Mesenchymal stem cell (in vitro differentiated cells and primary cell): ENCODE results near the gene GREM1.

Experiments used
- DNase-seq: peaks from one replicate; pipeline ENCODE4 v3.0.0-alpha.2; 2013
- H2AFZ ChIP-seq: one replicate; pipeline ENCODE4 v1.6.1; 2013; ENCODE audit warnings: low read depth, mild to moderate bottlenecking, control low read depth, inconsistent platforms, low read length, moderate library complexity
- H2AK5ac ChIP-seq: 2 replicates; pipeline ENCODE4 v1.6.1; 2013; ENCODE audit warnings: low read length, moderate library complexity, mild to moderate bottlenecking, inconsistent platforms; ENCODE audit not compliant: severe bottlenecking
- H2BK120ac ChIP-seq: one replicate; pipeline ENCODE4 v1.6.1; 2013; ENCODE audit warnings: low read depth, mild to moderate bottlenecking, inconsistent platforms, low read length, moderate library complexity
- H2BK12ac ChIP-seq, 2 experiments: one replicate each; pipeline ENCODE4 v1.6.1; 2013; ENCODE audit warnings: inconsistent platforms in 2 of 2, low read length in 2 of 2, mild to moderate bottlenecking in 2 of 2, moderate library complexity in 2 of 2, control low read depth in 1 of 2
- H2BK15ac ChIP-seq: one replicate; pipeline ENCODE4 v1.6.1; 2013; ENCODE audit warnings: mild to moderate bottlenecking, low read depth, inconsistent platforms; ENCODE audit not compliant: poor library complexity, severe bottlenecking
- H2BK5ac ChIP-seq: 2 replicates; pipeline ENCODE4 v1.6.1; 2013; ENCODE audit warnings: low read depth, mild to moderate bottlenecking, low read length, control low read depth, inconsistent platforms; ENCODE audit not compliant: poor library complexity, severe bottlenecking
- H3K14ac ChIP-seq, 2 experiments: one replicate each; pipeline ENCODE4 v1.6.1; 2013; ENCODE audit warnings: inconsistent platforms in 2 of 2, low read length in 2 of 2, control low read depth in 1 of 2, mild to moderate bottlenecking in 1 of 2, moderate library complexity in 1 of 2
- H3K18ac ChIP-seq, 2 experiments: one replicate each; pipeline ENCODE4 v1.6.1; 2013; ENCODE audit warnings: inconsistent platforms in 2 of 2, low read length in 2 of 2, control low read depth in 1 of 2, low read depth in 1 of 2, mild to moderate bottlenecking in 1 of 2
- H3K23ac ChIP-seq, 2 experiments: one replicate each; pipeline ENCODE4 v1.6.1; 2013; ENCODE audit warnings: inconsistent platforms in 2 of 2, low read length in 2 of 2, mild to moderate bottlenecking in 2 of 2, moderate library complexity in 2 of 2, control low read depth in 1 of 2
- H3K27ac ChIP-seq: 2 replicates; pipeline ENCODE4 v1.5.1; 2013; ENCODE audit warnings: mild to moderate bottlenecking, moderate library complexity, low read length, control low read depth, inconsistent platforms; ENCODE audit not compliant: poor library complexity, severe bottlenecking
- H3K27me3 ChIP-seq, 2 experiments: 2 replicates each; pipeline versions ENCODE4 v1.6.1 to v1.7.0; 2013; ENCODE audit warnings: low read length in 2 of 2, mild to moderate bottlenecking in 2 of 2, moderate library complexity in 2 of 2, control low read depth in 1 of 2, inconsistent platforms in 1 of 2; ENCODE audit not compliant: control insufficient read depth in 1 of 2, insufficient read depth in 1 of 2
- H3K36me3 ChIP-seq, 2 experiments: 2 replicates each; pipeline versions ENCODE4 v1.6.1 to v1.7.0; 2013; ENCODE audit warnings: low read length in 2 of 2, control low read depth in 1 of 2, inconsistent platforms in 1 of 2, low read depth in 1 of 2, mild to moderate bottlenecking in 1 of 2; ENCODE audit not compliant: insufficient read depth in 2 of 2, control insufficient read depth in 1 of 2
- H3K4ac ChIP-seq, 2 experiments: one replicate each; pipeline ENCODE4 v1.6.1; 2013; ENCODE audit warnings: inconsistent platforms in 2 of 2, low read length in 2 of 2, mild to moderate bottlenecking in 2 of 2, moderate library complexity in 2 of 2, control low read depth in 1 of 2, low read depth in 1 of 2
- H3K4me1 ChIP-seq: 2 replicates; pipeline ENCODE4 v1.6.1; 2013; ENCODE audit warnings: low read depth, low read length, control low read depth; ENCODE audit not compliant: control insufficient read depth, insufficient read depth
- H3K4me2 ChIP-seq: 2 replicates; pipeline ENCODE4 v1.6.1; 2013; ENCODE audit warnings: low read length, mild to moderate bottlenecking, inconsistent platforms; ENCODE audit not compliant: poor library complexity, severe bottlenecking
- H3K4me3 ChIP-seq, 2 experiments: 2 replicates each; pipeline versions ENCODE4 v1.5.1 to v1.7.0; 2013; ENCODE audit warnings: low read length in 2 of 2, mild to moderate bottlenecking in 2 of 2, control low read depth in 1 of 2, low read depth in 1 of 2; ENCODE audit not compliant: insufficient read depth in 1 of 2
- H3K79me1 ChIP-seq: replicated peaks from 2 replicates; pipeline ENCODE4 v1.6.1; 2013; ENCODE audit warnings: mild to moderate bottlenecking, control low read depth, low read length, inconsistent platforms; ENCODE audit not compliant: poor library complexity, severe bottlenecking
- H3K9ac ChIP-seq: 2 replicates; pipeline ENCODE4 v1.7.0; 2013; ENCODE audit warnings: mild to moderate bottlenecking, low read length, moderate library complexity
- H3K9me3 ChIP-seq: 2 replicates; pipeline ENCODE4 v1.7.0; 2013; ENCODE audit warnings: mild to moderate bottlenecking, low read length; ENCODE audit not compliant: control insufficient read depth
- H4K8ac ChIP-seq: one replicate; pipeline ENCODE4 v1.6.1; 2013; ENCODE audit warnings: inconsistent platforms, mild to moderate bottlenecking, low read length, moderate library complexity
- H4K91ac ChIP-seq: one replicate; pipeline ENCODE4 v1.6.1; 2013; ENCODE audit warnings: mild to moderate bottlenecking, low read length, inconsistent platforms
- WGBS: methylation state at CpG from one replicate; pipeline ENCODE4 v1.1.7; 2013; ENCODE audit warnings: mixed read lengths; 5-methylcytosine and 5-hydroxymethylcytosine counted together

GREM1 gene

GRCh38 chr15:32698773-32699390, 18.9 kb upstream of the GREM1 start:
- Histone ChIP-seq H2BK120ac (no peak overlapping the region), H3K4me2 (no peak overlapping the region), H3K27me3 (no peaks in the 10 kb centered on the region), H3K4me1 (peaks cover 2% of the 10 kb centered on the region), H2AK5ac (no peak overlapping the region), H2BK15ac (no peak overlapping the region), H3K79me1 (no peaks in the 10 kb centered on the region), H3K4me3 (no peak overlapping the region), H3K18ac (no peak overlapping the region), H3K27ac (no peak overlapping the region), H3K36me3 (no peaks in the 10 kb centered on the region), H3K9ac (no peak overlapping the region), H4K91ac (no peak overlapping the region), H2AFZ (no peak overlapping the region), H3K4ac (no peak overlapping the region), H2BK12ac (no peak overlapping the region), H3K23ac (no peak overlapping the region), H3K9me3 (no peaks in the 10 kb centered on the region), H3K14ac (no peak overlapping the region), H4K8ac (no peak overlapping the region), H2BK5ac (no peak overlapping the region)
- DNase-seq, result no peak
- WGBS, result 77% methylated on average over 5 of the region's 5 CpGs

- Histone ChIP-seq H3K79me1 (no peaks in the 10 kb centered on the region), H3K4me2 (no peak overlapping the region), H2BK12ac (peak overlapping the region in 1 of 2 experiments; percentile 55), H2BK120ac (no peak overlapping the region), H3K4me3 (no peak overlapping the region), H2BK15ac (no peak overlapping the region), H2AFZ (no peak overlapping the region), H3K9ac (no peak overlapping the region), H3K27me3 (no peaks in the 10 kb centered on the region), H3K27ac (no peak overlapping the region), H3K36me3 (no peaks in the 10 kb centered on the region), H2BK5ac (no peak overlapping the region), H4K8ac (no peak overlapping the region), H4K91ac (no peak overlapping the region), H3K4ac (no peak overlapping the region), H3K9me3 (no peaks in the 10 kb centered on the region), H3K14ac (no peak overlapping the region), H3K4me1 (peaks cover 2% of the 10 kb centered on the region), H3K18ac (no peak overlapping the region), H2AK5ac (no peak overlapping the region), H3K23ac (no peak overlapping the region)
- WGBS, result 82% methylated on average over 8 of the region's 14 CpGs
- no peak for DNase-seq
These were observed 17.2 kb upstream of the GREM1 start for GRCh38 chr15:32700501-32701150.

GRCh38 chr15:32701863-32702262, 15.9 kb upstream of the GREM1 start:
- no peaks in the 10 kb centered on the region for H3K36me3 ChIP-seq
- WGBS, result 100% methylated on average over 1 of the region's 3 CpGs
- H3K4me1 ChIP-seq, result peaks cover 2% of the 10 kb centered on the region
- H4K8ac ChIP-seq, result no peak overlapping the region
- no peak overlapping the region for H3K23ac ChIP-seq
- H3K4me2 ChIP-seq, result no peak overlapping the region
- no peak overlapping the region for H3K14ac ChIP-seq
- H3K4ac ChIP-seq, result no peak overlapping the region
- H3K9ac ChIP-seq, result no peak overlapping the region
- H2AFZ ChIP-seq, result no peak overlapping the region
- no peak overlapping the region for H2BK12ac ChIP-seq
- no peak overlapping the region for H4K91ac ChIP-seq
- H2BK120ac ChIP-seq, result no peak overlapping the region
- H3K27me3 ChIP-seq, result no peaks in the 10 kb centered on the region
- H2BK15ac ChIP-seq, result no peak overlapping the region
- no peak for DNase-seq
- no peak overlapping the region for H2AK5ac ChIP-seq
- no peaks in the 10 kb centered on the region for H3K9me3 ChIP-seq
- H3K18ac ChIP-seq, result no peak overlapping the region
- H3K79me1 ChIP-seq, result no peaks in the 10 kb centered on the region
- H2BK5ac ChIP-seq, result no peak overlapping the region
- H3K27ac ChIP-seq, result no peak overlapping the region
- H3K4me3 ChIP-seq, result no peak overlapping the region

GRCh38 chr15:32704395-32704981, 13.3 kb upstream of the GREM1 start:
- no peaks in the 10 kb centered on the region for H3K36me3 ChIP-seq
- H3K9me3 ChIP-seq, result no peaks in the 10 kb centered on the region
- H2AK5ac ChIP-seq, result no peak overlapping the region
- no peak overlapping the region for H3K14ac ChIP-seq
- H3K79me1 ChIP-seq, result no peaks in the 10 kb centered on the region
- H3K23ac ChIP-seq, result no peak overlapping the region
- no peak overlapping the region for H2BK15ac ChIP-seq
- no peak overlapping the region for H3K4me2 ChIP-seq
- peaks cover 0 to 5% of the 10 kb centered on the region in 2 experiments for H3K27me3 ChIP-seq
- peaks cover 5% of the 10 kb centered on the region for H3K4me1 ChIP-seq
- peak overlapping the region; percentile 46 for H3K9ac ChIP-seq
- no peak overlapping the region for H3K27ac ChIP-seq
- 46% methylated on average over 6 of the region's 8 CpGs for WGBS
- H2BK120ac ChIP-seq, result no peak overlapping the region
- no peak overlapping the region for H4K91ac ChIP-seq
- peak; percentile 77 for DNase-seq
- no peak overlapping the region for H2BK12ac ChIP-seq
- H3K18ac ChIP-seq, result no peak overlapping the region
- no peak overlapping the region for H2BK5ac ChIP-seq
- H2AFZ ChIP-seq, result no peak overlapping the region
- no peak overlapping the region for H3K4me3 ChIP-seq
- H4K8ac ChIP-seq, result no peak overlapping the region
- no peak overlapping the region for H3K4ac ChIP-seq
